Right kidney (tissue), 1 donor: ENCODE measurements around the gene MRE11.
A peak's percentile ranks its signal among the peaks of the same experiment; 100 is the strongest.
"Not testable (repeated sequence)": the region's sequence is repeated elsewhere in the genome, so short reads cannot be mapped to it uniquely, and the experiment has no call there.

Experiments used
- DNase-seq: peaks from one replicate; pipeline ENCODE4 v3.0.0-alpha.2; 2016

The MRE11 gene

DNA sequence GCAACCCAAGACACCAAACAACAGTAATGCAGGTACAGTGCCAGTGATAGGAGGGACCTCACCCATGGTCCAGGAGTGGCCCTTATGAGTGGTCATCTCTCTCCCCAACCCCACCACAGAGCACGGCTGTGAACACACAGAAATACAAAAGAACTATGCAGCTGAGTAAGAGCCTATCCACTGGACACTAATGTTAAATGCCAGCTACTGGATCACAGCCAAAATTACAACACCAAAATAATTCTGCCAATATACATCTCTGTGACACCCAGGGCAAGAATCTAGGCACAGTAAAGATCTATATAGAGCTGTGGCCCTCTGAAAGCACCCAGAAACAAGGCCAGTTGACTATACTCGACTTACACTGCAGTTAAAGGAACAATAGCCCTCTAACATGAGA, 69.6 kb downstream of the MRE11 start:
- DNase-seq: no peak

DNA sequence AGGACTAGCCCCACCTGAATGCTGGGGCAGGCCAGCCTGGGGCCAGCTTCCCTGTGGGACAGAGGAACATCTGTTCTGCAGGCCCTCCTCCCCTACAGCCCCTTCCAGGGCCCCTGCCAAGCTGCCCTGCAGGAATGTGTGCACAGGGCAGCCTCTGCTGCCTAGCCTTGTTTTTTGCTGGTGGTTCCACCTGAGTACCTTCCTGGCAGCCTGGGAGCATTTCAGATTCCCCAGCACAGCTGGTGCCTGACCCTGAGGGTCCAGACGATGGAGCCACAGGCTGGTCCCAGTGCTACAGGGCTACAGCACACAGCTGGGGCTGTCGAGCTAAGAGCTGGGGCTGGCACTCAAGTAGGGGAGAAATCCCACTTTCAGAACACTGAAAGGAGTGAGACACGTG, 70.1 kb downstream of the MRE11 start:
- DNase-seq: peak; percentile 47

DNA sequence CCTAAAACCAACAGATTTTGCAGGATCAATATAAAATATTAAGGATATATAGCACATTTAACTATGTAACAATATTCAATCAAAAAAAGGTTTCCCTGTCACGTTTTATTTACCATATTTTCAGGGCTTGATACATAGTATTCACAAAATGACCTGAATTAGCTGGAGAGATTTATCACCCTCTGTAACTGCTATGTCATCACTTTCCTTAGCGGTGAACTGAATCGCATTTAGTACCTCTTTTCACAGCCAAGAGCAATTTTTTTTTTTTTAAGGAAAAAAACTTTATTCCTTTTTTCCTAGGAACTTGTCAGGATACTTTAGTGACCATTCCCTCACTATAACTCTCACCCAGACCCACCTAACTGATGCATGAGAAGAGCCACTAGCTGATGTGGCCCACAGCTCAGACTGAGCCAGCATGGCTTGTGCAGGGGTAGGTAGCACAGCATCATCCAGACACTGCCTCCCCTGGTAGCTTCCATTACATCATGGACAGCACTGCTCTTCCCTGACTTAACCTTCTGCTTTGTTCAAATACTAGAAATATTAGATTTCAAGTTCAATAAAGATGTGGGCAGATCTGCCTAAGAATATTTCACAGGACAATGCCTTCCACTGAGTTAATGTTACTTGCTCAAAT, 75.4 kb downstream of the MRE11 start:
- no peak for DNase-seq

DNA sequence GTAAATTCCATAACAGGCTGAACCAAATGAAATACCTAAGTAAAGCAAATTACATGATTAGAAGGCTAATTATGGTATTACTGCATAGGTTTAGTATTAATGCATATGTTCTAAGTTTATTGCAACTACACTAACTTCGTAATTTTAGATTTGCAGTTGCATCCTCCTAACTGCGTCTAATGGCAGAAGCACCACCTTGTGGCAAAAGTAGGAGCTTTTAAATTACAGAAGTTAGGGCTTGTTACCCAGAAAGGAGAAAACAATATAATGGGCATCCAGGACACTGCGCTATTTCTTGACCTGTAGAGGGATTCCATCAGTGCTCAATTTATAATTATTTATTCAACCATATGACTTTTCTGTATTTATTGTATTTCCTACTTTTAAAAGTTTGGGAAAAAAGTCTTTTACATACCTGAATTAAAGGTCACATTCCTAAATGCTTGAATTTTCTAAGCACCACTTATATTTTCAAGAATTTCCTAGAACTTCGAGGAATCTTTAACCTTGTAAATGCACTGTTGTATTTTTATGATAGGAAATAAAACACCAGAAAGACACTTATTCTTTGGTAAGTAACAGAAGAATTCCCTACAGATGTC, 76.2 kb downstream of the MRE11 start:
- DNase-seq: no peak

DNA sequence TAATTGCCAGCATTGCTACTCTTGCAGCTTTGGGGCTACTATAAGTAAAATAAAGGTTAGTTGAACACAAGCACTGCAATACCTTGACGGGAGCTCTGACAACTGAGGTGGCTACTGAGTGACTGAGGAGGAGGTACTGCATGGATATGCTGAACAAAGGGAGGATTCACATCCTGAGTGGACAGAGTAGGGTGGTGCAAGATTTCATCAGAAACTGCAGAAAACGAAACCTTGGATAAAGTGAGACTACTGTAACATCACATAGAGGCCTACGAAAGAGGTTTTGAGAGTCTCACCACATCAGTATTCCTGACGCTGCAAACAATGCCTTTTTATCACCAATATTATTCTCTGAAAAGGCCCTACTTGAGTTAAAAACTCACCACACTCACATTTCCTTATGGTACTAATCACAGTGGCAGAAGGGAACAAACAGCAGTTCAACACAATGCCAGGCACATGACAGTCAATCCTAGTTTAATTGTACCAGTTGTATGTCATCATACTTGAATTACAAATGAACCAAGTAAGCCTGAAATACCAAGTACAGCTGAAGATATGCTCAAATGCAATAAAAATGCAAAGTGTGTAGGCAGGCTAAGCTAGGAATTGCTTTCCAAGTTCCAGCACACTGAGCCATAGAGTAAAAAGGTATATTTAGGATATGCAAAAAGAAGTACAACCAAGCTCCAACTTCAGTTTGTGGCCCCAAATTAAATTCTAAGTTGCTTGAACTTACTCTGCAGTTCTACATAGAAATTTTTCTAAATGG, 88.4 kb downstream of the MRE11 start:
- no peak for DNase-seq

DNA sequence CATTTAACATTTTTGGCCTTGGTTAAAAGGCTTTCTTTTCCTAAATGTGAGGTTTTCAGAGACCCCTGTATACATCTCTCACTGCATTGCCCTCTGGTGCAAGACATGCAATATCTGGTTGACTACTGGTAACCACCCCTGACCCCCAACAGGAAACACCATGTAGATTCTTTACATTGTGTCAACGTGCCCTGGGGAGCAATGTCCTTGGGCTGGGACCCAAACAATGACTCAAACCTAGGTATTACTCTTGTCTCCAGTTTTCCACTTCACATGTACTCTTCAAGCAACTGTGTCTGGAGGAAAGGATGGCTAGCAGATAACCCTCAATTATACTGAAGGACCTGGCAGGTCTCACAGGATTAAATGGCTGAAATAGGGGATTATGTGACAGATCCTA, 91.3 kb downstream of the MRE11 start:
- no peak for DNase-seq

DNA sequence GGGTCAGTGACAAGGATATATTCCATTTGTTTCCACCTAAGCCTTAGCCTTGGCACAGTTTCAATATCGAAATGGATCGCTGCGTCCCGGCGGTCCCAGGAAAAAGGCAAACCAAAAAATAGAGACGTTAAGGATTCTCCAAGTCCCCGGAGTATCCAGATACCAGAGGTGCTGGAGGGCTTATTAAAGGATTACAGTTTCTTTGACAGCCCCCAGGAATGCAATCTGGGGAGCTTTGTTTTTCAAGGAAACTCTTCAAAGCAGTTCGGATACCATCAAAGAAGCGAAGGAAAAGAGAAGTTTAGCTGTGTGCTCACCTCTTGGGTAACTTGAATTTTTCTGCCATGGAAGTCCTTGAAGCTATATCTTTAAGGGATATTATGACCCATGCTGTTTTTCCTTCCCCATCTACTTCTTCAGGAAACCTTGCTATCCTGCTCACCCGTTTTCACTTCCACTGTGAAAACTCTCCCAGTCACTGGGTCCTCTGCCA, 91.8 kb downstream of the MRE11 start:
- DNase-seq: no peak

DNA sequence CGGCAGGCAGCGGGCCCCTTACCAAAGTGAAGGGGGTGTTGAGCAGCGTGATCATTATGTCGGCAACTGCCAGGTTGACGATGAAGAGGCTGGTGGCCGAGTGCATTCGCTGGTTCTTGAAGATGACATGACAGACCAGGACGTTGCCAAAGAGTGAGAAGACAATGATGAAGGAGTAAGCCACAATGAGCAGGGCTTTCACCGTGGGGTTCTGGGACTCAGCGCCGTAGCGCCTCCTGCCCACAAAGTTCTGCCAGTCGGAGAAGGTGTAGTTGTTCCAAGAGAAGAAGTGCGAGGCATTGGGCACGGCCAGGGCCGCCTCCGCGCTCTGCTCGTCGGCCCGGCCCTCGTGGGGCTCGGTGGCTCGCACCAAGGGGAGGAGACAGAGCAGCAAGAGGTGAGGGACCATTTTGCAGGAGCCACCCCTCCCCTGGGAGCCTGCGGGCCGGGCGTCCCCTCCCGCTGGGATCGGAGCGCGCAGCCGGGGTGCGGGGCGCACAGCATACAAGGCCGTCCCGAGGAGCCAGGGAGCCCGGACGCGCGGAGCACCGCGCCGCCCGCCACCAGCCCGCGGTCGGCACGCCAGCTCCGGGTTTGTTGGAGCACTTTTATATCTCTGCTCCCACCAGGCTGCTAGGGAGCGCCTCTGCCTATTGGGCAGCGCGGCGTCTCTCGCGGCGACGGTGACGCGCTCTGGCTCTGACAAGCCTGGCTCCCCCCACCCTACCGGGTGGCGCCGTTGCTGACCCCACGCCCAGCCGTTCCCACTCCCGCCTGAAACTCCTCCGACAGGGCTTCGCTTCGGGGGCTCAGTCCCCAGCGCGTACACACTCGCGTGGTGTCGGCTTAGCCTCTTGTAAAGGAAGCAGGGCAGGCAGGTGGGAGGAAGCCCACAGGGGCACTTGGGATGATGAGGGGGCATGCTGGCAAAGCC, 92.5 kb downstream of the MRE11 start, which contains the start of gene GPR83:
GPR83 (minus strand) TSS at position 581 of the 934 bp plus-strand sequence; CDS start at position 409, 172 bp downstream.
- DNase-seq: peak; percentile 79

DNA sequence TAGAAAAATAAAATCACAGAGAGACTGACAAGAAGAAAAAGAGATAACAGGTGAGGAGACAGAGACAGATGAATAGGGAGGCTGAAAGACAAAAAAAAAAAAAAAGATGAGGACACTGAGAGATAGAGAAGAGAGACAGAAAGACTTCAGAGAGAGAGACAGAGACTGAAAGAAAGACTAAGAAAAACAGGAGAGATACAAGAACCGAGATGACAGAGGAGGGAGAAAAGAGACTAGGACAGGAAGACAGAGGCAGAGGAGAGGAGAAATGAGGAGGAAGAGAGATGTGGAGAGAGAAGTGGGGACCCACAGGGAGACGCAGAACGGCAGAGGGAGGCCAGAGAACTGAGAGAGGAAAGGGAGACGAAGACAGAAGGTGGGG, 93.2 kb downstream of the MRE11 start:
- no peak for DNase-seq

DNA sequence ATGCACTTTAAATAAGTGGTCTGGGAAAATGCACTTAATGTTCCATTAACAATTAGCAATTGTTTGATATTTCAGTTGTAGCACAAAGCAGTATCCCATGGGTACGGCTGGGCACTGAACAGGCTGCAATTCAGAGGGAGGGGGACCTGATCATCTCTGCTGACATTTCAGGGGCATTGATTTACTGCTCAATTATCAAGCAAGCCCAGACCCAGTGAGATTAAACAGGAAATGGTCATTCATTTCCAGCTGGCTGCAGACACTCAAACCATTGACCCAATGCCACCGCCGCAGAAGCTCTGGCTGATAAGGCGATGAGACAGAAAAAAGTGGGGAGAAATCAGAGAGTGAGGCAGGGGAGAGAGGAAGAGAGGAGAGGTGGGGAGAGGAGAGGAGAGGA, 93.6 kb downstream of the MRE11 start:
- no peak for DNase-seq

DNA sequence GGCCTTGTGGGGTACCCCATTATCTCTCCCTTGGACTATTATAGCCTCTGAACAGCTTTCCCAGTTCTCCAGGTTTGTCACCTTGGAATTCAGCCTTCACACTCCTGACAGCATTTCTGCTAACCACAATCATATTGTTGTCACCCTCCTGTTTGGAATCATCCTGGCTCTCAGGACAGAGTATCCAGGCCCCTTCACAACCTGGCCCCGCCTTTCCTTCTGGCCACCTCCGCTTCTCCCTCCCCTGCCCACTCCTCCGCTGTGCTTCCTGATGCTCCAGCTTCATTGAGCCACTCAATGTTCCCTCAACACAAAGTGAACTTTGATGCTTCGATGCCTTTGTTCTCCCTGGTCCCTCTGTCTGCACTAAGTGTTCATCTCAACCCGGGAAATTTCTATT, 95.5 kb downstream of the MRE11 start:
- no peak for DNase-seq

DNA sequence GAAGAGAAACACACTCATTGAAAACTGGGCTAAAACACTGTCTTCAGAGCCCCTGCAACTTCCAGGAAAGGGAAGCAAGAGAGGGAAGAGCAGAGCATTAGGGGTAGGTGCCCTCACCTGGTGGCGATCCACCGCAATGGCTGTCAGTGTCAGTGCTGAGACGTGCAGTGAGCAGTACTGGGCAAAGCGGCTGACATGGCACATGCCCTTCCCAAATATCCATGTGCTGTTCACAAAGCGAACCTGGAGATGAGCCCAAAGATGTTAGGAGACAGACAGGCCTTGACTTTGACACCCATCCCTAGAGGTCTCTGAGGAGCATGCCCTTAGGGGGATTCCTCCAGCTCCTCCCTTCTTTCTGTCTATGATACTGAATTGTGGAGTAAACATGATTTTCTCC, 97.4 kb downstream of the MRE11 start:
- no peak for DNase-seq

DNA sequence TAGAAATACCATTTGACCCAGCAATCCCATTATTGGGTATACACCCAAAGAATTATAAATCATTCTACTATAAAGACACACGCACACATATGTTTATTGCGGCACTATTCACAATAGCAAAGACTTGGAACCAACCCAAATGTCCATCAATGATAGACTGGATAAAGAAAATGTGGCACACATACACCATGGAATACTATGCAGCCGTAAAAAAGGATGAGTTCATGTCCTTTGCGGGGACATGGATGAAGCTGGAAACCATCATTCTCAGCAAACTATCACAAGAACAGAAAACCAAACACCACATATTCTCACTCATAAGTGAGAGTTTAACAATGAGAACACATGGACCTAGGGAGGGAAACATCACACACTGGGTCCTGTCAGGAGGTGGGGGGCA, 101.7 kb downstream of the MRE11 start:
- not testable (repeated sequence) for DNase-seq

DNA sequence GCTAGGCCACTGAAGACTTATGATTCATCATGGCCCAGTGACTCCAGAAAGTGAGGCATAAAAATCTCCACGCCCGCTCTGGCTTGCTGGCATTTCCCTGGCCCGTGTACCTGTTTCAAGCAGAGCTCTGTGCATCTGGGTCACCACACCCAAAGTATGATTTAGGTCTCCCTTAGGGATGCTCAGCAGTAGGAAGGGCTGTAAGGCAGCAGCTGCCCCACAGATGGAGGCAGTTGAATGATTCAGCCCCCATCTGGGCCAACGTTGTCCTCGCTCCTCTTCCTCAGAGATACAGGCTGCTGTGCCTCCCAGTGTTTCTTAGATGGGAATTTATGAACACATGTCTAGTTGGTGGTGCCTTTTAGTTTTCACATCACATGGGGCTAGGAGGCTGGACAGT, 114.0 kb downstream of the MRE11 start:
- no peak for DNase-seq

DNA sequence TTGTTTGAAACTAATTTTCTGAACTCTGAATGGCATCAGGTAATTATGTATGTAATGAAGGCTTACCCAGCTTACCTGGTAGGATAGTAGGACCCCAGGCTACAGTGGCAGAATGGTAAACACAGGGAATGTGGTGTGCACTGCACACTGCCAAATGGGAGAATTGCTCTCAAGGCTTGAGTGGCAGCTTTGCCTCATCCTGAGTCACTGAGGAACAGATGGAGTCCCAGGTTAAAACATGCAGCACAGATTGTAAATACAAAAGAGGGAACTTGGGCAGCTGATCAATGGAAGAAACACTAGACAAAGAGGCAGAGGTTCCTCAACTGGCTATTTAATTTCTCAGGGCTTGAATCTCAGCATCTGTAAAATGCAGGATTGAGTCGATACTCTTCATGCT, 116.8 kb downstream of the MRE11 start:
- no peak for DNase-seq

DNA sequence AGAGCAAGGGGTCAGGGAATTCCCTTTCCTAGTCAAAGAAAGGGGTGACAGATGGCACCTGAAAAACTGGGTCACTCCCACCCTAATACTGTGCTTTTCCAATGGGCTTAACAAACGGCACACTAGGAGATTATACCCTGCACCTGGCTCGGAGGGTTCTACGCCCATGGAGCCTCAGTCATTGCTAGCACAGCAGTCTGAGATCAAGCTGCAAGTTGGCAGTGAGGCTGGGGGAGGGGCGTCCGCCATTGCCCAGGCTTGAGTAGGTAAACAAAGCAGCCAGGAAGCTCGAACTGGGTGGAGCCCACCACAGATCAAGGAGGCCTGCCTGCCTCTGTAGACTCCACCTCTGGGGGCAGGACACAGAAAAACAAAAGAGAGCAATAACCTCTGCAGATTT, 123.1 kb downstream of the MRE11 start:
- DNase-seq: not testable (repeated sequence)
